Measurements from ENCODE around the gene TMEM100. TPM values are rescaled to one million over a fixed set of nuclear protein-coding genes. Genes with fewer than 3 reads are reported as not detected.

TMEM100 gene, protein sequence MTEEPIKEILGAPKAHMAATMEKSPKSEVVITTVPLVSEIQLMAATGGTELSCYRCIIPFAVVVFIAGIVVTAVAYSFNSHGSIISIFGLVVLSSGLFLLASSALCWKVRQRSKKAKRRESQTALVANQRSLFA
- not detected in 2 replicates for total RNA-seq

GRCh38 chr17:55722742-55723487 lies at the start of gene TMEM100:
Gene TMEM100 (minus strand): TSS chr17:55722864. CDS start chr17:55721070, 1,794 bp downstream.
- intact Hi-C loops (cut with micrococcal nuclease), result no loop called here

- intact Hi-C loops (cut with micrococcal nuclease), result no loop called here
These were observed 49.4 kb upstream of the TMEM100 start for GRCh38 chr17:55772086-55772485.

GRCh38 chr17:55770196-55770870 lies 47.7 kb upstream of the TMEM100 start:
- intact Hi-C loops (cut with micrococcal nuclease), result loop anchor here (1.0 kb wide), 2 partner anchors 169 to 244 kb away; no protein-coding TSS in a partner anchor

DNA sequence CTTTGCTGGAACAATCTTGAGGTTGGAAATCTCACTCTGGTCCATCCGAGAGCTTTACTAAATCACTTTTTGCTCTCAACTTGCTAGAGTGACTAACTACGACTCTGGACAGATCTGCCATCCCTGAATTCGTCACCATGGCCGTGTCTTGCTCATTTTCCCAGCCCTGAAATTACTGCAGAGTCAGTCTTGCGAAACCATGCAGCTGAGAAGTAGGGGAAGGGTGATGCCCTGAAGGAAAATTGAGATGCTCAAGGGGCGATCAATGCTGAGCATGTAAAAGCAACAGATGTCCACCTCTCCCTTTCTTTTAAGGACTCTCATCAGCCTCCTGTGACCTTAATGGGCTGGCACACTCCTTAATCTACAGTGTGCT lies 46.9 kb upstream of the TMEM100 start:
- intact Hi-C loops (cut with micrococcal nuclease), result no loop called here

GRCh38 chr17:55768936-55769624 lies 46.4 kb upstream of the TMEM100 start:
- intact Hi-C loops (cut with micrococcal nuclease), result no loop called here

- intact Hi-C loops (cut with micrococcal nuclease), result no loop called here
These were observed 42.8 kb upstream of the TMEM100 start for GRCh38 chr17:55765472-55765871.

- intact Hi-C loops (cut with micrococcal nuclease), result no loop called here
These were observed 41.9 kb upstream of the TMEM100 start for GRCh38 chr17:55764610-55765009.

- intact Hi-C loops (cut with micrococcal nuclease), result no loop called here
These were observed 41.2 kb upstream of the TMEM100 start for GRCh38 chr17:55763856-55764255.

DNA sequence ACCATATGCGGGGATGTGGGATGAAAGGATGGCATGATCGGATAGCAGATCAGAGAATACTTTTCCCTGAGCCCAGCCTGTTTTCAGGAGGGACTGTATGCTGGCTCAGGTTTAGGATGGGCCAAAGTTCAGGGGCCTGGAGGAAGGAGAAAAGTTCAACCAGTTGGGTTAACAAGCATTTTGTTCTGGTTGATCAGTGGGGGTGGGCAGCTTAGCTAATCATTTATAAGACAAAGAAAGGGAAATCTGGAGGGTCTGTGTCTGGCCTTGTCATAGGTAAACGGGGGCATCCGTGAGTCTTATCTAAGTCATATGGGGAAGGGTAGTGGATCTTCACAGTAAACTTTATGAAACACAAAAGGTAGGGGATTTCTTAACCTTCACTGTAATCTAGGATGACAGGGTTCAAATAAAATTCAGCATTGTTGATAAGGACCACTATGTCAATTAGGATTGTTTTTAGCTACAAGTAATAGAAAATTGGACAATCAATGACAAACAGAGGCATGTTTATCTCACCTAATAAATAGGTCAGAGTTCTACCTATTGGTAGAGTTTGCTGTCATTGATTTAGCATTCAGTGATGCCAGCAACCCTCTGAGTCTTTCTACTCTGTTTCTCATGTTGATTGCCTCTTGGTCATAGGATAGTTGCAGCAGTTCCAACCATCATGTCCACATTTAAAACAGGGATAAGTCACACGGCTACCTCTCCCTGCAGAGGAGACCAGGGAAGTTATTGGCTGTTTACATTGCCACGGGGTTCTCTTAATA lies 39.6 kb upstream of the TMEM100 start:
- intact Hi-C loops (cut with micrococcal nuclease), result no loop called here

DNA sequence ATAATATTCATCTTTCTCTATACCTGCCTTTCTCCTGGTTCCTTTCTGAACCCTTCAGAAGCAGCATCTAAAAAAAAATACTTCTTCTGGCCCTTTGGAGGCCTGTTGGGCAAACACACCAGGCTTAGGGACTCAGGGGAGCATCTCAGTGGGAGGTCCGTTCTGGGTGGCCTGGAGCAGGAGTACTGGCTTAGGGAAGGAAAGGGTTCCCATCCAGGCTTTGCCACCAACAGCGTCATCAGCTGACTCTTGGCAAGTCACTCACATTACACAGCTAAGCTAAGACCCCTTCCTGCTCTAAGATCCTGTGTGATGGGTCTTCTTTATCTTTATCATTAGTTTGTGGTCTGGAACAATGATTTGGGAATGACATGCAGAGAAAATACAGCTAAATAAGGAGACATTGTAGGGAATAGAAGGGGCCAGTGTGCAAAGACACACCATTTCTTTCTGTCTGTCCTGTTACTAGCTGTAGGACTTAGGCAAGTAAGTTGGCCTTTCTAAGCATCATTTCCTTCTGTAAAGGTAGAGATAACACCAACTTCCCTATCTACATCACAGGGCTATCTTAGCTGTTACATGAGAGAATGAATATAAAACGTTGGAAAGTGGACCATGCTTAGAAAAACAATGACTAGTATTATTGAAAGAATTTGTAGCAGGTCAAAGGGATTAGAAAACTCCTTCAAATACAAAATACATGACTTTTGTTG lies 38.1 kb upstream of the TMEM100 start:
- intact Hi-C loops (cut with micrococcal nuclease), result no loop called here

GRCh38 chr17:55758171-55758570 lies 35.5 kb upstream of the TMEM100 start:
- intact Hi-C loops (cut with micrococcal nuclease), result loop anchor here (10.0 kb wide), 2 partner anchors 493 to 1017 kb away; partner anchors contain the start of gene HLF

DNA sequence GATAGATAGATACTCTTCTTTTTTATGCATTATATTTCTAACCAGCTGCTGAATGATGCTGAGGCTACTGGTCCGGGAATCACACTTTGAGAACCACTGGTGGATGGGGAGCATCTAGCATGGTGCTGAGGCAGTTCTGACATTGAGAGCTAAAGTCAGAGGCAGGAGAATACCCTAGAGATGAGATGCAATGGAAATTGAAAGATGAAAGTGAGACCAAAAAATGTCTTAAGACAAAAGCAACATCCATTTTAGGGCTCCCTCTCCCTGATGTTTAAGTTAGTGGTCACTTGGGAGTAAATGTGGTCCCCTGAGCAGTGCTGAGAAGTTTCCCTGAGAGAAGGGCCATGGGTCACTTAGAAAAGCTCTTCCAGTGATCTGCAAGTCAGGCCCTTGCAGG lies 35.0 kb upstream of the TMEM100 start:
- intact Hi-C loops (cut with micrococcal nuclease), result loop anchor here (10.0 kb wide), 2 partner anchors 493 to 1017 kb away; partner anchors contain the start of gene HLF

DNA sequence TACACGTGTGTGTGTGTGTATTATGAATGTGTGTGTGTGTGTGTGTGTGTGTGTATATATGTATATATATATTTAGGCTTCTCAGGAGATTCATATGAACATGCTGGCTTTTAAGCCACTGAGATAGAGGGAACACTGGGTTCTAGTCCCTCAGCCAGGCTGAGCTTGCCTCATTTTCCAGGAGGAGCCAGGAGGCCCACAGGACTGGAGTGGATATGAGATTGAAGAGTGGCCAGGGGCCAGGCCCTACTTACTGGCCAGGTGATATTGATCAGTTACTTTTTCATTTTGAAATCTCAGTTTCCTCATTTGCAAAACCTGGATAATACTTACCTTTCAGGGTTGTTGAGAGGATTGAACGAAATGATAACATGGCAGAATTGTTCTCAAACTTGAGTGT lies 34.0 kb upstream of the TMEM100 start:
- intact Hi-C loops (cut with micrococcal nuclease), result loop anchor here (10.0 kb wide), 2 partner anchors 492 to 1018 kb away; partner anchors contain the start of gene HLF

GRCh38 chr17:55751720-55752250 lies 29.1 kb upstream of the TMEM100 start:
- intact Hi-C loops (cut with micrococcal nuclease), result loop anchor here (2.0 to 10.0 kb wide), 5 partner anchors 487 to 1227 kb away; partner anchors contain the start of genes C17orf67, COX11, HLF and SCPEP1

DNA sequence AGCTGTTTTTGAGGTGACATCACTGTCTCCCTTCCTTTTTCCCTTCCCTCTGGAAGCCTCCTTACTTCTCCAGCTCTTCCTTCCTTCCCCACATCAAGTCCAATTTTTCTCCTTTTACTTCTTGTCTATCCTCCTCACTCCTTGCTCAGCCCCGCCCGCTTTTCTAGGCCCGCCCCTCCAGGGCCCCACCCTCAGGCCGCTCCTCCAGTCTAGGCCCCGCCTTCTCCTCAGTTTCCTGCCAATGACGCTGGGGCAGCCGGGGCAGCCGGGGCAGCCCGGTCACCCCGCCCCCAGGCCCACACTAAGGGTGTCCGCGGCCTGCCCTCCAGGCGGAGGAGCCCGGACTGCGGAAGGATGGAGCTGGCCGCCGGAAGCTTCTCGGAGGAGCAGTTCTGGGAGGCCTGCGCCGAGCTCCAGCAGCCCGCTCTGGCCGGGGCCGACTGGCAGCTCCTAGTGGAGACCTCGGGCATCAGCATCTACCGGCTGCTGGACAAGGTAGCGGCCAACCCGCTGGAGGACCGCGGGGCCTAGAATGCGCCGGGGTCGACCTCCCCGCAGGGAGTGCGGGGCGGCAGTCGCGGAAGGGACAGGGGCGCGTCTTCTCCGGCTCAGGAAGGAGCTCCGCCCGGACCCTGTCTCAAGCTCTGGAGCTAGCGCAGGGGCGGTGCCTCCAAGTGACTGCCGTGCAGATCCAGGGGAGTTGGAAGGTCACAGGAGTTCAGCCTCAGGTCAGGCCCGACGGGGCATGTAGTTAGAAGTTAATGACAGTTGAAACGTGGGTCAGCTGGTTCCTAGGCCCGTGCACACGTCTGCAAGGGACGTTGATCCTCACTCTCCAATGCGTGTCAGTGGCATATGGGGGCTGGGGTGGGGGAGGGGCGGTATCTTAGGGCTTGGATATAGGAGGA lies 28.3 kb upstream of the TMEM100 start, which contains the start of gene PCTP:
Gene PCTP (plus strand): TSS at position 302 of the 908 bp plus-strand sequence. CDS start 53 bp downstream, at position 355.
- intact Hi-C loops (cut with micrococcal nuclease), result loop anchor here (1.0 to 10.0 kb wide), 7 partner anchors 16 to 1228 kb away; partner anchors contain the start of genes C17orf67, COX11, HLF and SCPEP1

- intact Hi-C loops (cut with micrococcal nuclease), result loop anchor here (1.0 to 10.0 kb wide), 7 partner anchors 15 to 1229 kb away; partner anchors contain the start of genes C17orf67, COX11, HLF and SCPEP1
These were observed 27.3 kb upstream of the TMEM100 start for GRCh38 chr17:55749985-55750384.

DNA sequence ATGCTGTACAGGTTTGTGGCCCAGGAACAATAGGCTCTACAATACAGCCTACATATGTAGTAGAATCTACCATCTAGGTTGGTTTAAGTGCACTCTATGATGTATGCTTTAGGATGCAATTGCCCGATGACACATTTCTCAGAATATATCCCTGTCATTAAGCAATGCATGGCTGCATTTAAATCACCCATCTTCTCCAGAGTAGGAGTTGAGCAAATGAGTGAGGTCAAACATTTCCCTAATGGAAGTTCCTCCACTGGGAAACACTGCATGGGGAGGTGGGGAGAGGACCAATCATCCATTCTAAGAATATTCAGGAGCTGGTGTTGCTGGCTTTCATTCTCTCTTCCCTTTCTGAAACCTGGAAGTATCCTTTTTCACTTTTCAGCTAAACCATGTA lies 26.2 kb upstream of the TMEM100 start:
- intact Hi-C loops (cut with micrococcal nuclease), result no loop called here

DNA sequence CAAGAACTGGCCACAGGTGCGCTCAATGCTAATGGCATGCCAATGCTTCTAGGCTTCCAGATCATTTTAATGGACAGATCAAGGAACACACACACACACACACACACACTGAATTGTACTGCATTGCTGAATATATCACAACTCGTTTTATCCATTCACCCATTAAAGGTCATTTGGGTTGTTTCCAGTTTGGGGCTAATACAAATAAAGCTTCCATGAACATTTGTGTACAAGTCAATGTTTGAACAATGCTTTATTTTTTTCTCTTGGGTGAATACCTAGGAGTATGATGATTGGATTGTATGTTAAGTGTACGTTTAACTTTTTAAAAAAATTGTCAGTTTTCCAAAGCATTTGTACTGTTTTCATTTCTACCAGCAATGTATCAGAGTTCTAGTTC lies 24.5 kb upstream of the TMEM100 start:
- intact Hi-C loops (cut with micrococcal nuclease), result no loop called here
